Tibial artery (tissue), 4 donors: ENCODE results near the gene SCYL1.
A peak's percentile ranks its signal among the peaks of the same experiment; 100 is the strongest.

Experiments
- DNase-seq, 2 donors: peaks; one replicate each; pipeline ENCODE4 v3.0.0-alpha.2; 2019
- H3K27ac ChIP-seq, 2 donors: fragments of 200-600 bp; sonication (generic) in 1 of 2; 1 replicate in 1 of 2; 2 replicates in 1 of 2; pipeline ENCODE4 v1.5.1; 2018 to 2019; ENCODE audit warnings: mild to moderate bottlenecking in 1 of 2
- H3K27me3 ChIP-seq, 2 donors: fragments of 200-600 bp; sonication (generic) in 1 of 2; one replicate each; pipeline versions ENCODE4 v1.5.1 to v1.6.0; 2016 to 2019
- H3K36me3 ChIP-seq, 3 donors: fragments of 200-600 bp; sonication (generic) in 2 of 3; one replicate each; pipeline ENCODE4 v1.5.1; 2016 to 2019; ENCODE audit warnings: mild to moderate bottlenecking in 2 of 3
- H3K4me1 ChIP-seq, 4 donors: fragments of 200-600 bp; sonication (generic) in 2 of 4; 1 replicate in 3 of 4; 2 replicates in 1 of 4; pipeline ENCODE4 v1.5.1; 2016 to 2019
- H3K4me3 ChIP-seq, 2 donors: fragments of 200-600 bp; sonication (generic) in 1 of 2; 1 replicate in 1 of 2; 2 replicates in 1 of 2; pipeline ENCODE4 v1.5.1; 2018 to 2019; ENCODE audit warnings: mild to moderate bottlenecking in 2 of 2
- H3K9me3 ChIP-seq, 3 donors: fragments of 200-600 bp; sonication (generic) in 1 of 3; one replicate each; pipeline ENCODE4 v1.5.1; 2016 to 2019
- intact Hi-C: fragments of 100-400 bp; cut with DNase I; formaldehyde crosslinking; loops from one replicate; pipeline ENCODE4 v1.15.0; 2023; ENCODE audit warnings: low total_unique reads
- TF ChIP-seq, protein P1 (sequence below), 2 experiments: fragments of 200-600 bp in 1 of 2; fragments of 450-650 bp in 1 of 2; IDR thresholded peaks; one replicate each; pipeline ENCODE4 v1.5.1; 2017 to 2019; ENCODE audit warnings: antibody characterized with exemption in 2 of 2, mild to moderate bottlenecking in 1 of 2, moderate library complexity in 1 of 2

The SCYL1 gene

DNA sequence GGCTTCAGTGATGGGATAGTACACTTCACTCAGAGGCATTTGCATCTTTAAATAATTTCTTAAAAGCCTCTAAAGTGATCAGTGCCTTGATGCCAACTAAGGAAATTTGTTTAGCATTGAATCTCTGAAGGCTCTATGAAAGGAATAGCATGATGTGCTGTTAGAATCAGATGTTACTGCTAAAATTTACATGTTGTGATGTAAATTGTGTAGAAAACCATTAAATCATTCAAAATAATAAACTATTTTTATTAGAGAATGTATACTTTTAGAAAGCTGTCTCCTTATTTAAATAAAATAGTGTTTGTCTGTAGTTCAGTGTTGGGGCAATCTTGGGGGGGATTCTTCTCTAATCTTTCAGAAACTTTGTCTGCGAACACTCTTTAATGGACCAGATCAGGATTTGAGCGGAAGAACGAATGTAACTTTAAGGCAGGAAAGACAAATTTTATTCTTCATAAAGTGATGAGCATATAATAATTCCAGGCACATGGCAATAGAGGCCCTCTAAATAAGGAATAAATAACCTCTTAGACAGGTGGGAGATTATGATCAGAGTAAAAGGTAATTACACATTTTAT lies 21.4 kb upstream of the SCYL1 start:
- intact Hi-C loops: no loop called here
- H3K4me1 ChIP-seq: peaks cover 0 to 37% (median 12%) of the 10 kb centered on the region in 4 donors

DNA sequence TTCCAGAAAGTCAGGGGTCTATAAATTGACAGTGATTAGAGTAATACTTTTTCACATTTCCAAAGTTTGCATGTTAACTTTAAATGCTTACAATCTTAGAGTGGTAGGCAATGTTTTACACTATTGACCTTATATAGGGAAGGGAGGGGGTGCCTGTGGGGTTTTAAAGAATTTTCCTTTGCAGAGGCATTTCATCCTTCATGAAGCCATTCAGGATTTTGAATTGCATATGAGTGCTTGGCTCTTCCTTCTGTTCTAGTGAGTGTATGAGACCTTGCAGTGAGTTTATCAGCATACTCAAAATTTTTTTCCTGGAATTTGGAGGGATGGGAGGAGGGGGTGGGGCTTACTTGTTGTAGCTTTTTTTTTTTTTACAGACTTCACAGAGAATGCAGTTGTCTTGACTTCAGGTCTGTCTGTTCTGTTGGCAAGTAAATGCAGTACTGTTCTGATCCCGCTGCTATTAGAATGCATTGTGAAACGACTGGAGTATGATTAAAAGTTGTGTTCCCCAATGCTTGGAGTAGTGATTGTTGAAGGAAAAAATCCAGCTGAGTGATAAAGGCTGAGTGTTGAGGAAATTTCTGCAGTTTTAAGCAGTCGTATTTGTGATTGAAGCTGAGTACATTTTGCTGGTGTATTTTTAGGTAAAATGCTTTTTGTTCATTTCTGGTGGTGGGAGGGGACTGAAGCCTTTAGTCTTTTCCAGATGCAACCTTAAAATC lies 20.8 kb upstream of the SCYL1 start:
- TF ChIP-seq, protein P1, sequence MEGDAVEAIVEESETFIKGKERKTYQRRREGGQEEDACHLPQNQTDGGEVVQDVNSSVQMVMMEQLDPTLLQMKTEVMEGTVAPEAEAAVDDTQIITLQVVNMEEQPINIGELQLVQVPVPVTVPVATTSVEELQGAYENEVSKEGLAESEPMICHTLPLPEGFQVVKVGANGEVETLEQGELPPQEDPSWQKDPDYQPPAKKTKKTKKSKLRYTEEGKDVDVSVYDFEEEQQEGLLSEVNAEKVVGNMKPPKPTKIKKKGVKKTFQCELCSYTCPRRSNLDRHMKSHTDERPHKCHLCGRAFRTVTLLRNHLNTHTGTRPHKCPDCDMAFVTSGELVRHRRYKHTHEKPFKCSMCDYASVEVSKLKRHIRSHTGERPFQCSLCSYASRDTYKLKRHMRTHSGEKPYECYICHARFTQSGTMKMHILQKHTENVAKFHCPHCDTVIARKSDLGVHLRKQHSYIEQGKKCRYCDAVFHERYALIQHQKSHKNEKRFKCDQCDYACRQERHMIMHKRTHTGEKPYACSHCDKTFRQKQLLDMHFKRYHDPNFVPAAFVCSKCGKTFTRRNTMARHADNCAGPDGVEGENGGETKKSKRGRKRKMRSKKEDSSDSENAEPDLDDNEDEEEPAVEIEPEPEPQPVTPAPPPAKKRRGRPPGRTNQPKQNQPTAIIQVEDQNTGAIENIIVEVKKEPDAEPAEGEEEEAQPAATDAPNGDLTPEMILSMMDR (IDR thresholded peaks at IDR 0.05): no peak
- no peak for DNase-seq
- intact Hi-C loops: no loop called here
- peak overlapping the region; percentile 74 to 86 for H3K4me3 ChIP-seq
- H3K27me3 ChIP-seq: no peaks in the 10 kb centered on the region
- H3K9me3 ChIP-seq: no peaks in the 10 kb centered on the region
- H3K36me3 ChIP-seq: peaks cover 61 to 66% (median 65%) of the 10 kb centered on the region in 3 donors
- peak overlapping the region; percentile 99 for H3K27ac ChIP-seq
- H3K4me1 ChIP-seq: peaks cover 0 to 41% (median 14%) of the 10 kb centered on the region in 4 donors

More for the DNA sequence above, 21.4 kb upstream of the SCYL1 start:
- Histone ChIP-seq H3K9me3 (no peaks in the 10 kb centered on the region), H3K36me3 (peaks cover 61 to 66% (median 65%) of the 10 kb centered on the region in 3 donors), H3K27ac (peak overlapping the region; percentile 99), H3K4me3 (peak overlapping the region; percentile 74 to 86), H3K27me3 (no peaks in the 10 kb centered on the region)
- no peak for DNase-seq
- TF ChIP-seq, protein P1 (IDR thresholded peaks at IDR 0.05): no peak

DNA sequence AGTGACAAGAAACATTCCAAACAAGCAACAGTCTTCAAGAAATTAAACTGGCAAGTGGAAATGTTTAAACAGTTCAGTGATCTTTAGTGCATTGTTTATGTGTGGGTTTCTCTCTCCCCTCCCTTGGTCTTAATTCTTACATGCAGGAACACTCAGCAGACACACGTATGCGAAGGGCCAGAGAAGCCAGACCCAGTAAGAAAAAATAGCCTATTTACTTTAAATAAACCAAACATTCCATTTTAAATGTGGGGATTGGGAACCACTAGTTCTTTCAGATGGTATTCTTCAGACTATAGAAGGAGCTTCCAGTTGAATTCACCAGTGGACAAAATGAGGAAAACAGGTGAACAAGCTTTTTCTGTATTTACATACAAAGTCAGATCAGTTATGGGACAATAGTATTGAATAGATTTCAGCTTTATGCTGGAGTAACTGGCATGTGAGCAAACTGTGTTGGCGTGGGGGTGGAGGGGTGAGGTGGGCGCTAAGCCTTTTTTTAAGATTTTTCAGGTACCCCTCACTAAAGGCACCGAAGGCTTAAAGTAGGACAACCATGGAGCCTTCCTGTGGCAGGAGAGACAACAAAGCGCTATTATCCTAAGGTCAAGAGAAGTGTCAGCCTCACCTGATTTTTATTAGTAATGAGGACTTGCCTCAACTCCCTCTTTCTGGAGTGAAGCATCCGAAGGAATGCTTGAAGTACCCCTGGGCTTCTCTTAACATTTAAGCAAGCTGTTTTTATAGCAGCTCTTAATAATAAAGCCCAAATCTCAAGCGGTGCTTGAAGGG lies 20.0 kb upstream of the SCYL1 start:
- TF ChIP-seq, protein P1 (IDR thresholded peaks at IDR 0.05): no peak
- DNase-seq: peak in 1 of 2 donors; percentile 55
- peak overlapping the region; percentile 74 to 86 for H3K4me3 ChIP-seq
- no peaks in the 10 kb centered on the region for H3K27me3 ChIP-seq
- no peaks in the 10 kb centered on the region for H3K9me3 ChIP-seq
- H3K4me1 ChIP-seq: peaks cover 0 to 41% (median 14%) of the 10 kb centered on the region in 4 donors
- intact Hi-C loops: loop anchor here (5.0 kb wide), 1 partner anchor 33 kb away; no protein-coding TSS in a partner anchor
- peak overlapping the region; percentile 99 for H3K27ac ChIP-seq
- peaks cover 61 to 66% (median 65%) of the 10 kb centered on the region in 3 donors for H3K36me3 ChIP-seq

DNA sequence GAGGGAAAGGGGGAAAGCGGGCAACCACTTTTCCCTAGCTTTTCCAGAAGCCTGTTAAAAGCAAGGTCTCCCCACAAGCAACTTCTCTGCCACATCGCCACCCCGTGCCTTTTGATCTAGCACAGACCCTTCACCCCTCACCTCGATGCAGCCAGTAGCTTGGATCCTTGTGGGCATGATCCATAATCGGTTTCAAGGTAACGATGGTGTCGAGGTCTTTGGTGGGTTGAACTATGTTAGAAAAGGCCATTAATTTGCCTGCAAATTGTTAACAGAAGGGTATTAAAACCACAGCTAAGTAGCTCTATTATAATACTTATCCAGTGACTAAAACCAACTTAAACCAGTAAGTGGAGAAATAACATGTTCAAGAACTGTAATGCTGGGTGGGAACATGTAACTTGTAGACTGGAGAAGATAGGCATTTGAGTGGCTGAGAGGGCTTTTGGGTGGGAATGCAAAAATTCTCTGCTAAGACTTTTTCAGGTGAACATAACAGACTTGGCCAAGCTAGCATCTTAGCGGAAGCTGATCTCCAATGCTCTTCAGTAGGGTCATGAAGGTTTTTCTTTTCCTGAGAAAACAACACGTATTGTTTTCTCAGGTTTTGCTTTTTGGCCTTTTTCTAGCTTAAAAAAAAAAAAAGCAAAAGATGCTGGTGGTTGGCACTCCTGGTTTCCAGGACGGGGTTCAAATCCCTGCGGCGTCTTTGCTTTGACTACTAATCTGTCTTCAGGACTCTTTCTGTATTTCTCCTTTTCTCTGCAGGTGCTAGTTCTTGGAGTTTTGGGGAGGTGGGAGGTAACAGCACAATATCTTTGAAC lies 19.2 kb upstream of the SCYL1 start:
- peak in 1 of 2 donors; percentile 39 for DNase-seq
- H3K9me3 ChIP-seq: no peaks in the 10 kb centered on the region
- no peaks in the 10 kb centered on the region for H3K27me3 ChIP-seq
- H3K4me3 ChIP-seq: peak overlapping the region; percentile 74 to 86
- peaks cover 0 to 47% (median 14%) of the 10 kb centered on the region in 4 donors for H3K4me1 ChIP-seq
- TF ChIP-seq, protein P1 (IDR thresholded peaks at IDR 0.05): no peak
- intact Hi-C loops: loop anchor here (5.0 kb wide), 1 partner anchor 33 kb away; no protein-coding TSS in a partner anchor
- H3K36me3 ChIP-seq: peaks cover 60 to 61% (median 61%) of the 10 kb centered on the region in 3 donors
- peak overlapping the region; percentile 99 for H3K27ac ChIP-seq
